SIG-M5 (cell line): Measurements from ENCODE around the gene STK26.
"Not testable (repeated sequence)": the region's sequence is repeated elsewhere in the genome, so short reads cannot be mapped to it uniquely, and the experiment has no call there.

Experiments used
- DNase-seq: peaks from one replicate; lab custom pipeline; 2025; lab: John Stamatoyannopoulos, UW

Gene STK26

GRCh38 chrX:132022967-132023895 lies at the start of gene STK26:
TSS of gene STK26 (plus strand) at chrX:132023302. CDS start at chrX:132023618, 316 bp downstream.
- no peak for DNase-seq

GRCh38 chrX:131975851-131976250 lies 47.3 kb upstream of the STK26 start:
- no peak for DNase-seq

- DNase-seq: no peak
These were observed 45.5 kb upstream of the STK26 start for GRCh38 chrX:131977619-131978018.

GRCh38 chrX:131979116-131979515 lies 44.0 kb upstream of the STK26 start:
- DNase-seq: no peak

GRCh38 chrX:131985526-131986049 lies 37.5 kb upstream of the STK26 start:
- DNase-seq: no peak

GRCh38 chrX:131987252-131987651 lies 35.9 kb upstream of the STK26 start:
- DNase-seq: peak; percentile 80

GRCh38 chrX:131988236-131988635 lies 34.9 kb upstream of the STK26 start:
- no peak for DNase-seq

- no peak for DNase-seq
These were observed 22.0 kb upstream of the STK26 start for GRCh38 chrX:132001127-132001526.

- DNase-seq: no peak
These were observed 18.4 kb upstream of the STK26 start for GRCh38 chrX:132004728-132005127.

- DNase-seq: no peak
These were observed 13.8 kb upstream of the STK26 start for GRCh38 chrX:132009350-132009749.

GRCh38 chrX:132010213-132010612 lies 12.9 kb upstream of the STK26 start:
- DNase-seq: not testable (repeated sequence)

- no peak for DNase-seq
These were observed 7.2 kb upstream of the STK26 start for GRCh38 chrX:132015875-132016274.

- no peak for DNase-seq
These were observed 6.3 kb upstream of the STK26 start for GRCh38 chrX:132016628-132017430.

GRCh38 chrX:132017431-132018185 lies 5.5 kb upstream of the STK26 start:
- no peak for DNase-seq

GRCh38 chrX:132022198-132022966 lies 720 bp upstream of the STK26 start:
- no peak for DNase-seq

- DNase-seq: peak; percentile 28
These were observed 839 bp downstream of the STK26 start for GRCh38 chrX:132023896-132024386.

- DNase-seq: no peak
These were observed 1.9 kb downstream of the STK26 start for GRCh38 chrX:132025041-132025440.

GRCh38 chrX:132030264-132030663 lies 7.2 kb downstream of the STK26 start:
- no peak for DNase-seq

GRCh38 chrX:132031867-132032266 lies 8.8 kb downstream of the STK26 start:
- no peak for DNase-seq

- no peak for DNase-seq
These were observed 10.1 kb downstream of the STK26 start for GRCh38 chrX:132033166-132033565.

- DNase-seq: no peak
These were observed 11.5 kb downstream of the STK26 start for GRCh38 chrX:132034648-132035047.
